NOMO-1 (cell line): ENCODE results near the gene GRB10.

Experiments
- DNase-seq, 2 experiments: peaks; one replicate each; lab custom pipeline; 2025; ENCODE audit not compliant: unreplicated experiment in 2 of 2; lab: John Stamatoyannopoulos, UW

The GRB10 gene

GRCh38 chr7:50676079-50676478, 106.6 kb downstream of the GRB10 start:
- DNase-seq, result no peak

GRCh38 chr7:50674896-50675835, 107.5 kb downstream of the GRB10 start:
- no peak for DNase-seq

GRCh38 chr7:50674299-50674698, 108.4 kb downstream of the GRB10 start:
- no peak for DNase-seq

GRCh38 chr7:50673096-50673495, 109.6 kb downstream of the GRB10 start:
- no peak for DNase-seq

GRCh38 chr7:50672045-50672444, 110.7 kb downstream of the GRB10 start:
- no peak for DNase-seq

- no peak for DNase-seq
Measured at GRCh38 chr7:50671386-50671785, 111.3 kb downstream of the GRB10 start.

- no peak for DNase-seq
Measured at GRCh38 chr7:50669890-50670289, 112.8 kb downstream of the GRB10 start.

GRCh38 chr7:50667789-50668226, 114.9 kb downstream of the GRB10 start:
- no peak for DNase-seq

GRCh38 chr7:50667338-50667737, 115.4 kb downstream of the GRB10 start:
- DNase-seq, result no peak

GRCh38 chr7:50666124-50666496, 116.6 kb downstream of the GRB10 start:
- DNase-seq, result no peak

- DNase-seq, result no peak
Measured at GRCh38 chr7:50665403-50666123, 117.1 kb downstream of the GRB10 start.

- no peak for DNase-seq
Measured at GRCh38 chr7:50664937-50665336, 117.8 kb downstream of the GRB10 start.

- DNase-seq, result peak; percentile 32 to 83
Measured at GRCh38 chr7:50664461-50664922, 118.2 kb downstream of the GRB10 start.

GRCh38 chr7:50663396-50664102, 119.1 kb downstream of the GRB10 start:
- no peak for DNase-seq

GRCh38 chr7:50662996-50663395, 119.7 kb downstream of the GRB10 start:
- DNase-seq, result no peak

GRCh38 chr7:50662041-50662694, 120.5 kb downstream of the GRB10 start:
- DNase-seq, result peak; percentile 55 to 60

GRCh38 chr7:50661345-50662040, 121.2 kb downstream of the GRB10 start:
- peak; percentile 22 to 55 for DNase-seq

- DNase-seq, result no peak
Measured at GRCh38 chr7:50660830-50661175, 121.9 kb downstream of the GRB10 start.

GRCh38 chr7:50660040-50660829, 122.5 kb downstream of the GRB10 start:
- DNase-seq, result peak; percentile 45 to 52
